HEK293T (cell line): Measurements from ENCODE around the gene SEMA4F.

Source experiments
- CTCF ChIA-PET: fragments of 350-600 bp; formaldehyde crosslinking; extraction: SDS; loops from one replicate; lab custom pipeline; 2021; ENCODE audit warnings: antibody characterized with exemption, inconsistent platforms; lab: Yijun Ruan, JAX
- POLR2A ChIA-PET: fragments of 350-600 bp; formaldehyde crosslinking; extraction: SDS; loops from one replicate; lab custom pipeline; 2020; ENCODE audit warnings: antibody characterized with exemption, inconsistent platforms; lab: Yijun Ruan, JAX
- DNase-seq: peaks from one replicate; pipeline ENCODE4 v3.0.0; 2012; ENCODE audit warnings: mixed read lengths; ENCODE audit errors: extremely low spot score
- ARNT ChIP-seq: fragments of 450-650 bp; IDR thresholded peaks from 2 replicates; pipeline ENCODE4 v1.6.1; 2017; ENCODE audit warnings: mild to moderate bottlenecking
- BHLHE40 ChIP-seq: fragments of 450-650 bp; IDR thresholded peaks from 2 replicates; pipeline ENCODE4 v1.6.1; 2016; ENCODE audit warnings: mild to moderate bottlenecking, moderate library complexity, borderline replicate concordance
- CTBP1 ChIP-seq: fragments of 450-650 bp; IDR thresholded peaks from 2 replicates; pipeline ENCODE4 v1.6.1; 2016; ENCODE audit warnings: borderline replicate concordance
- ELF4 ChIP-seq: fragments of 450-650 bp; IDR thresholded peaks from 2 replicates; pipeline ENCODE4 v1.6.1; 2017; ENCODE audit warnings: antibody characterized with exemption
- FOXA1 ChIP-seq: fragments of 450-650 bp; IDR thresholded peaks from 2 replicates; pipeline ENCODE4 v1.6.1; 2016; ENCODE audit warnings: mild to moderate bottlenecking
- FOXK2 ChIP-seq: fragments of 450-650 bp; IDR thresholded peaks from 2 replicates; pipeline ENCODE4 v1.6.1; 2016; ENCODE audit warnings: mild to moderate bottlenecking
- FOXM1 ChIP-seq: fragments of 450-650 bp; IDR thresholded peaks from 2 replicates; pipeline ENCODE4 v1.6.1; 2017; ENCODE audit warnings: mild to moderate bottlenecking, borderline replicate concordance
- HDGF ChIP-seq: fragments of 450-650 bp; IDR thresholded peaks from 2 replicates; pipeline ENCODE4 v1.6.1; 2017; ENCODE audit warnings: antibody characterized with exemption, borderline replicate concordance
- L3MBTL2 ChIP-seq: fragments of 450-650 bp; conservative IDR thresholded peaks from 2 replicates; pipeline ENCODE4 v1.6.1; 2016; ENCODE audit warnings: mild to moderate bottlenecking
- LEF1 ChIP-seq: fragments of 450-650 bp; IDR thresholded peaks from 2 replicates; pipeline ENCODE4 v1.6.1; 2017; ENCODE audit warnings: mild to moderate bottlenecking, borderline replicate concordance
- NFRKB ChIP-seq: fragments of 450-650 bp; IDR thresholded peaks from 2 replicates; pipeline ENCODE4 v1.6.1; 2016; ENCODE audit warnings: mild to moderate bottlenecking, moderate library complexity
- SP1 ChIP-seq: fragments of 450-650 bp; IDR thresholded peaks from 2 replicates; pipeline ENCODE4 v1.6.1; 2017
- SUZ12 ChIP-seq: fragments of 450-650 bp; IDR thresholded peaks from 2 replicates; pipeline ENCODE4 v1.6.1; 2016; ENCODE audit warnings: mild to moderate bottlenecking
- TARDBP ChIP-seq: fragments of 450-650 bp; IDR thresholded peaks from 2 replicates; pipeline ENCODE4 v1.6.1; 2016
- ZNF384 ChIP-seq: fragments of 450-650 bp; IDR thresholded peaks from 2 replicates; pipeline ENCODE4 v1.6.1; 2016
- TF ChIP-seq, protein P1 (sequence below): fragments of 450-650 bp; IDR thresholded peaks from 2 replicates; pipeline ENCODE4 v1.6.1; 2016

The SEMA4F gene

DNA sequence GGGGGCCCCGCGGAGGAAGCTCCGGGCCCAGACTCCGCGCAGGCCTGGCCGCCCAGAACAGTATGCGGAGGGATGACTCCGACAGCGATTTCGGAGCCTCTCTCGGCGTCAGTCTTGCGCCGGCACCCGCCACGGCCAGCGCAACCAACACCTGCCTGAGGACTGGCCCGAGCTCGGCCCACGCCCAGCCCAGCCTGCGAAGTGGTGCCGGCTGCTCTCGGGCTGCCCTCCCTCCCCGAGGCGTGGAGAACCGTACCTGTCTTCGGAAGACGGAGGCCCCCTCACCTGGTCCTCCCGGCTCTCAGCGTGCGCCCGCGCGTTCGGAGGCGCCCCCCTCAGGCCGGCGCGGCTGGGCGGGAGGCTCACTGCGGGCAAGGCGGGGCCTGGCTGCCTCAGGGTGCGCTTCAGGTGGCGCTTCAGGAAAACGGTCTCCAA lies 6.0 kb upstream of the SEMA4F start, which contains the start of gene M1AP:
TSS of gene M1AP (minus strand) at position 322 of the 435 bp plus-strand sequence. CDS start 8,055 bp downstream, outside the sequence.
- DNase-seq, result no peak
- TF ChIP-seq ZNF384 (no peak), TARDBP (no peak)
- POLR2A ChIA-PET, result no interaction called here
- CTCF ChIA-PET, result no interaction called here

GRCh38 chr2:74653589-74653984 lies 460 bp upstream of the SEMA4F start:
- ChIA-PET POLR2A (interaction anchor here (0.8 to 1.1 kb wide), 6 partner anchors 8 to 181 kb away, joined by 3 to 7 read pairs (median 3); partner anchors contain the start of gene MRPL53), CTCF (no interaction called here)
- no peak for TF ChIP-seq SUZ12
- TF ChIP-seq LEF1, result no peak
- TF ChIP-seq HDGF, result no peak
- no peak for TF ChIP-seq SP1
- TF ChIP-seq L3MBTL2, result peak; percentile 68
- no peak for TF ChIP-seq ELF4
- DNase-seq, result no peak

DNA sequence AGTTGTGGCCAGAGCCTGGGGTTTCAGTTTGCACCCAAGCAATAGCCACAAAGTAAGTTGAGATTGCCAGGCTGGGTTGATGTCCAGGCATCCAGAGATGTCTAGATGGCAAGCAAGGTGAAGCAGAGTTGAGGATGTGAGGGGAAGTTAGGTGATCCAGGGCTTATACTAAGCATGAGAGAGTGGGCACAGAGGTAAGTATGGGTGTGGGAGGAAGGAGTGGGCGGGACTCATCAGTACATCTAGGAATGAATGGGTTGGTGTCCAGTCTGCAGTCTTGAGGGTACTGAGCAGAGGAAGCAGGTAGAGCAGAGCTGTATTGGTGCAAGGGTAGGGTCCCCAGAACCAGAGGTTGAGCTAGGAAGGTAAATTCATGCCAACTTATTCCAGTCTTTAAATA lies 1.5 kb downstream of the SEMA4F start:
- ChIA-PET CTCF (no interaction called here), POLR2A (no interaction called here)
- no peak for DNase-seq
- TF ChIP-seq NFRKB (no peak), TARDBP (no peak), LEF1 (no peak), FOXM1 (no peak), ELF4 (no peak), CTBP1 (no peak), SP1 (no peak), HDGF (no peak)

GRCh38 chr2:74658516-74658915 lies 4.5 kb downstream of the SEMA4F start:
- POLR2A ChIA-PET, result no interaction called here
- CTCF ChIA-PET, result no interaction called here
- DNase-seq, result no peak
- no peak for TF ChIP-seq FOXK2
- no peak for TF ChIP-seq SP1
- no peak for TF ChIP-seq ARNT
- no peak for TF ChIP-seq CTBP1
- no peak for TF ChIP-seq LEF1
- TF ChIP-seq FOXA1, result no peak
- TF ChIP-seq SUZ12, result no peak
- TF ChIP-seq TARDBP, result no peak
- TF ChIP-seq FOXM1, result no peak
- TF ChIP-seq ZNF384, result no peak
- TF ChIP-seq ELF4, result no peak
- TF ChIP-seq HDGF, result no peak
- TF ChIP-seq BHLHE40, result no peak

- ChIA-PET CTCF (no interaction called here), POLR2A (no interaction called here)
- DNase-seq, result no peak
- TF ChIP-seq NFRKB (no peak), SUZ12 (no peak), FOXK2 (no peak), SP1 (no peak), L3MBTL2 (no peak), CTBP1 (no peak), ELF4 (no peak), TARDBP (no peak), FOXM1 (no peak), LEF1 (no peak), ZNF384 (no peak), FOXA1 (no peak), HDGF (no peak), BHLHE40 (no peak)
- TF ChIP-seq, protein P1, sequence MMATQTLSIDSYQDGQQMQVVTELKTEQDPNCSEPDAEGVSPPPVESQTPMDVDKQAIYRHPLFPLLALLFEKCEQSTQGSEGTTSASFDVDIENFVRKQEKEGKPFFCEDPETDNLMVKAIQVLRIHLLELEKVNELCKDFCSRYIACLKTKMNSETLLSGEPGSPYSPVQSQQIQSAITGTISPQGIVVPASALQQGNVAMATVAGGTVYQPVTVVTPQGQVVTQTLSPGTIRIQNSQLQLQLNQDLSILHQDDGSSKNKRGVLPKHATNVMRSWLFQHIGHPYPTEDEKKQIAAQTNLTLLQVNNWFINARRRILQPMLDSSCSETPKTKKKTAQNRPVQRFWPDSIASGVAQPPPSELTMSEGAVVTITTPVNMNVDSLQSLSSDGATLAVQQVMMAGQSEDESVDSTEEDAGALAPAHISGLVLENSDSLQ, result no peak
These were observed 5.4 kb downstream of the SEMA4F start for GRCh38 chr2:74659462-74659861.

- ChIA-PET CTCF (no interaction called here), POLR2A (interaction anchor here (0.9 kb wide), 1 partner anchor 489 kb away, joined by 3 read pairs; the partner anchor contains the start of gene MOB1A)
- DNase-seq, result no peak
- TF ChIP-seq, protein P1, result no peak
- TF ChIP-seq FOXA1, result no peak
- TF ChIP-seq L3MBTL2, result no peak
- TF ChIP-seq FOXK2, result no peak
These were observed 14.0 kb downstream of the SEMA4F start for GRCh38 chr2:74668087-74668486.

- POLR2A ChIA-PET, result no interaction called here
- TF ChIP-seq, protein P1, result no peak
- TF ChIP-seq L3MBTL2, result no peak
- no peak for TF ChIP-seq ARNT
- no peak for TF ChIP-seq SUZ12
- CTCF ChIA-PET, result no interaction called here
These were observed 16.2 kb downstream of the SEMA4F start for GRCh38 chr2:74670263-74670662.

More at GRCh38 chr2:74670263-74670662, 16.2 kb downstream of the SEMA4F start:
- DNase-seq, result no peak
